ENCODE measurements around the gene ZNF205. TPM values are rescaled to one million over a fixed set of nuclear protein-coding genes. Genes with fewer than 3 reads are reported as not detected.

ZNF205 gene
- total RNA-seq, 4 donors from 2014 or later = 11.6 to 25.8 (median 20.4) TPM

GRCh38 chr16:3149630-3150345, 37.4 kb downstream of the ZNF205 start:
- peak overlapping the region; percentile 12 to 91 (median 82) for H3K27ac ChIP-seq
- ATAC-seq = peak; percentile 23
- H3K9me3 ChIP-seq = peaks cover 0 to under 1% (median 0%) of the 10 kb centered on the region in 3 donors
- no peak for TF ChIP-seq POLR2A (IDR thresholded peaks at IDR 0.05)
- TF ChIP-seq POLR2AphosphoS5 (IDR thresholded peaks at IDR 0.05) = no peak
- peak in 3 of 4 experiments; percentile 21 to 69 (median 39) for TF ChIP-seq CTCF (IDR thresholded peaks at IDR 0.05)
- no peak for TF ChIP-seq EP300 (IDR thresholded peaks at IDR 0.05)
- peaks cover 0 to 36% (median 3%) of the 10 kb centered on the region in 3 donors for H3K4me1 ChIP-seq
- peak overlapping the region; percentile 42 to 66 for H3K4me3 ChIP-seq
- H3K27me3 ChIP-seq = no peaks in the 10 kb centered on the region
- WGBS, 2 donors (ENCODE audit: low coverage in 1 of 2) = 2% methylated on average over 9 of the region's 41 CpGs; no CpG with 5 or more reads in 1 of the 2 donors
- H3K36me3 ChIP-seq = no peaks in the 10 kb centered on the region

GRCh38 chr16:3150346-3151218, 38.2 kb downstream of the ZNF205 start:
- Histone ChIP-seq H3K27me3 (no peaks in the 10 kb centered on the region), H3K27ac (peak overlapping the region; percentile 44 to 91 (median 82)), H3K36me3 (no peaks in the 10 kb centered on the region), H3K4me3 (peak overlapping the region; percentile 42 to 66), H3K4me1 (peaks cover 0 to 36% (median 3%) of the 10 kb centered on the region in 3 donors), H3K9me3 (peaks cover 0 to 8% (median 0%) of the 10 kb centered on the region in 3 donors)
- WGBS, 2 donors (ENCODE audit: low coverage in 1 of 2) = 3 to 4% methylated on average over 9 to 10 of the region's 62 CpGs
- TF ChIP-seq POLR2A (IDR thresholded peaks at IDR 0.05) = peak in 1 of 2 donors; percentile 19
- peak in 1 of 4 experiments; percentile 3 for TF ChIP-seq CTCF (IDR thresholded peaks at IDR 0.05)
- no peak for TF ChIP-seq POLR2AphosphoS5 (IDR thresholded peaks at IDR 0.05)
- no peak for TF ChIP-seq EP300 (IDR thresholded peaks at IDR 0.05)
- peak; percentile 94 for ATAC-seq

GRCh38 chr16:3152027-3152276, 39.6 kb downstream of the ZNF205 start:
- Histone ChIP-seq H3K4me3 (peak overlapping the region in 1 of 2 donors; percentile 66), H3K27me3 (no peaks in the 10 kb centered on the region), H3K4me1 (peaks cover 0 to 38% (median 3%) of the 10 kb centered on the region in 3 donors), H3K36me3 (no peaks in the 10 kb centered on the region), H3K27ac (peak overlapping the region in 3 of 4 donors; percentile 64 to 78 (median 77)), H3K9me3 (peaks cover 0 to 9% (median 0%) of the 10 kb centered on the region in 3 donors)
- no peak for ATAC-seq
- TF ChIP-seq CTCF (IDR thresholded peaks at IDR 0.05) = no peak
- TF ChIP-seq EP300 (IDR thresholded peaks at IDR 0.05) = no peak
- TF ChIP-seq POLR2AphosphoS5 (IDR thresholded peaks at IDR 0.05) = no peak
- TF ChIP-seq POLR2A (IDR thresholded peaks at IDR 0.05) = no peak
- 2 to 9% methylated on average over 15 of the region's 15 CpGs for WGBS, 2 donors (ENCODE audit: low coverage in 1 of 2)

- 0 to 2% methylated on average over 5 to 24 of the region's 42 CpGs for WGBS, 2 donors (ENCODE audit: low coverage in 1 of 2)
- H3K9me3 ChIP-seq = peaks cover 0 to 9% (median 0%) of the 10 kb centered on the region in 3 donors
- peaks cover 0 to 43% (median 3%) of the 10 kb centered on the region in 3 donors for H3K4me1 ChIP-seq
- no peaks in the 10 kb centered on the region for H3K36me3 ChIP-seq
- peak overlapping the region; percentile 7 to 66 for H3K4me3 ChIP-seq
- no peaks in the 10 kb centered on the region for H3K27me3 ChIP-seq
- TF ChIP-seq POLR2AphosphoS5 (IDR thresholded peaks at IDR 0.05) = no peak
- no peak for TF ChIP-seq POLR2A (IDR thresholded peaks at IDR 0.05)
- no peak for TF ChIP-seq EP300 (IDR thresholded peaks at IDR 0.05)
- peak in 2 of 4 experiments; percentile 33 to 61 for TF ChIP-seq CTCF (IDR thresholded peaks at IDR 0.05)
- peak; percentile 62 for ATAC-seq
- H3K27ac ChIP-seq = peak overlapping the region in 3 of 4 donors; percentile 64 to 78 (median 77)
These were observed 40.0 kb downstream of the ZNF205 start for GRCh38 chr16:3152277-3152990.
